Spinal cord (tissue), 10 donors: Measurements from ENCODE around the gene CLEC2A. TPM values are rescaled to one million over a fixed set of nuclear protein-coding genes. Genes with fewer than 3 reads are reported as not detected.
"Not testable (repeated sequence)": the region's sequence is repeated elsewhere in the genome, so short reads cannot be mapped to it uniquely, and the experiment has no call there.

Experiments
- DNase-seq, 6 donors: peaks; one replicate each; pipeline versions ENCODE4 v3.0.0 to v3.0.0-alpha.2; 2013 to 2015; ENCODE audit warnings: low spot score in 6 of 6, low read depth in 4 of 6
- H3K27ac ChIP-seq: one replicate; pipeline ENCODE4 v1.5.1; 2013; ENCODE audit warnings: low read depth, low read length, control low read depth
- H3K27me3 ChIP-seq: one replicate; pipeline ENCODE4 v1.6.1; 2013; ENCODE audit warnings: low read length; ENCODE audit not compliant: control insufficient read depth, insufficient read depth
- H3K36me3 ChIP-seq: one replicate; pipeline ENCODE4 v1.6.1; 2013; ENCODE audit warnings: low read length; ENCODE audit not compliant: control insufficient read depth, insufficient read depth
- H3K4me1 ChIP-seq: one replicate; pipeline ENCODE4 v1.6.1; 2013; ENCODE audit warnings: low read length; ENCODE audit not compliant: control insufficient read depth, insufficient read depth
- H3K4me3 ChIP-seq: one replicate; pipeline ENCODE4 v1.5.1; 2013; ENCODE audit warnings: low read depth, low read length, control low read depth
- H3K9me3 ChIP-seq: one replicate; pipeline ENCODE4 v1.6.1; 2013; ENCODE audit warnings: low read length; ENCODE audit not compliant: control insufficient read depth, insufficient read depth
- WGBS: methylation state at CpG from one replicate; pipeline ENCODE4 v1.1.5; 2013; ENCODE audit warnings: missing lambda C conversion rate; ENCODE audit not compliant: insufficient coverage; 5-methylcytosine and 5-hydroxymethylcytosine counted together
- long read RNA-seq, 4 donors: transcript quantifications; one replicate each; lab custom pipeline, GENCODE V29; 2026
- polyA plus RNA-seq, 2 donors: library from polyadenylated mRNA; unstranded; fragments of 120-200 nt; gene quantifications; one replicate each; pipeline ENCODE4 v1.2.1, GENCODE V29; 2013; ENCODE audit not compliant: insufficient read length in 2 of 2
- total RNA-seq, 2 donors: library from RNA; depleted of rRNA in 1 of 2; stranded (reverse); fragments of 120-200 nt in 1 of 2; fragments of >200 nt in 1 of 2; gene quantifications; one replicate each; pipeline versions ENCODE4 v1.2.3 to v1.2.4, GENCODE V29; 2013 to 2014
- donor health status: healthy.

Gene CLEC2A, protein sequence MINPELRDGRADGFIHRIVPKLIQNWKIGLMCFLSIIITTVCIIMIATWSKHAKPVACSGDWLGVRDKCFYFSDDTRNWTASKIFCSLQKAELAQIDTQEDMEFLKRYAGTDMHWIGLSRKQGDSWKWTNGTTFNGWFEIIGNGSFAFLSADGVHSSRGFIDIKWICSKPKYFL
- under 1 TPM in 1 of 2 donors, not detected in 1; 0.17 TPM for total RNA-seq
- polyA plus RNA-seq, result not detected
- long read RNA-seq, donor 1, result 0 reads
- long read RNA-seq, donor 2, result 0 reads
- long read RNA-seq, donor 3, result 0 reads
- long read RNA-seq, donor 4, result 0 reads

DNA sequence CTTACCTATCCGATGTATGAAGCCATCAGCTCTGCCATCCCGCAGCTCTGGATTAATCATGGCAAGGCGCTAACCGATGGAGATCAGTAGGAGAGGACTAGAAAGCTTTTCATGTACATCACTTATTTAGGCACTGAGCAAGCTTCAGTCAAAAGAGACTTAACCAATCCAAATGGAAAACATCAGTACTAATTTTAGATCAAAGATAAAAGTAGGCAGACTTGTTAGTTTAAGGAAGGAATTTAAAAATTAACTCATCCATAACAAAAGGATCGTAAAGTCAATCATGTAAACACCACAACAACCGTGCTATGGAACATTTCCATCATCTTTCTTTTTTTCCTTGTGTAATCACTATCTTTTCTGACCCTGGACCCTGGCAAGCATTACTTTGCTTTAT is at the start of gene CLEC2A:
TSS of gene CLEC2A (minus strand) at position 101 of the 400 bp plus-strand sequence. CDS start at position 60, 41 bp downstream.
- Histone ChIP-seq H3K27ac (no peak within 1 kb of the TSS), H3K4me1 (no peaks in the 10 kb centered on the region), H3K27me3 (no peaks in the 10 kb centered on the region), H3K4me3 (no peak within 1 kb of the TSS), H3K36me3 (no peaks in the 10 kb centered on the region), H3K9me3 (no peaks in the 10 kb centered on the region)
- WGBS, result 88% methylated on average over 2 of the region's 6 CpGs
- DNase-seq, result no peak

DNA sequence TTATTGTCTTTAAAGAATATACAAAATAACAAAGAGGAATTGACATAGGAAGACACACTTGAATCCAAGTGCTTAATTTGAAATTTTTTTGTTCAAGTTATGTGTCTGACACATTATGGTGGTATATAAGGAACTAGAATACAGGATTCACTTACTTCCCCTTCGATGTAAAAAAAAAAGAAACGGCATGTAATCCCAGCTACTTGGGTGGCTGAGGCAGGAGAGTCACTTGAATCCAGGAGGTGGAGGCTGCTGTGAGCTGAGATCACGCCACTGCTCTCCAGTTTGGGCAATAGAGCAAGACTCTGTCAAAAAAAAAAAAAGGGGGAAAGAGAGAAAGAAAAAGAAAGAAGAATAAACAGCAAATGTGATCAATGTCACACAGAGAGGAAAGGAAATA is 48.0 kb upstream of the CLEC2A start:
- no peak for DNase-seq
- Histone ChIP-seq H3K27me3 (no peaks in the 10 kb centered on the region), H3K4me1 (no peaks in the 10 kb centered on the region), H3K27ac (no peak overlapping the region), H3K36me3 (no peaks in the 10 kb centered on the region), H3K4me3 (no peak overlapping the region), H3K9me3 (peaks cover 5% of the 10 kb centered on the region)
- WGBS, result no CpG with 5 or more reads among the region's 3 CpGs

DNA sequence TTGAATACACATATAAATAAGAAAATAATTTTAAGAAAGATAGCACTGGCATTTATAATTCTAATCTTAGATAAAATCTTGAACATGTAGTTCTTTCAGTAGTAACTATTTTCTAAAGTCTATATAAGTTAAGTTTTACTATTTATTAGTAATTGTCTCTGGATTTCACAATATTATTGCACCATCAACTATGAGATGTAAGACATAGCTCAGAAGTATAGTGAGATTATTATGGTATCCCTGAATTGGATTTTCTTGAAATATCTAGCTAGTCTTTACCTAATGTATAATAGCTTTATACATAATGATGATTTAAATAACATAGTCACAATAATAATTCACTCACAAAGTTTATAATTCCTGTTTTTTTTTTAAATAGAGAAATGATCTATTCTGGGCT is 45.7 kb upstream of the CLEC2A start:
- no peaks in the 10 kb centered on the region for H3K27me3 ChIP-seq
- no peaks in the 10 kb centered on the region for H3K36me3 ChIP-seq

DNA sequence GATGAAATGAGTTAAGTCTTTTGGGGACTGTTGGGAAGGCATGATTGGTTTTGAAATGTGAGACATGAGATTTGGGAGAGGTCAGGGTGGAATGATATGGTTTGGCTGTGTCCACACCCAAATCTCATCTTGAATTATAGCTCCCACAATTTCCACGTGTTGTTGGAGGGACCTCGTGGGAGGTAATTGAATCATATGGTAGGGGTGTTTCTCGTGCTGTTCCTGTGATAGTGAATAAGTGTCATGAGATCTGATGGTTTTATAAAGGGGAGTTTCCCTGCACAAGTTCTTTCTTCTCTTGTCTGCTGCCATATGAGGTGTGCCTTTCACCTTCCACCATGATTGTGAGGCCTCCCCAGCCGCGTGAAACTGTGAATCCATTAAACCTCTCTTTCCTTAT is 44.5 kb upstream of the CLEC2A start:
- H3K4me3 ChIP-seq, DNase-seq, H3K27me3 ChIP-seq, H3K9me3 ChIP-seq, H3K27ac ChIP-seq, H3K36me3 ChIP-seq, H3K4me1 ChIP-seq: not testable (repeated sequence)
- no CpG with 5 or more reads among the region's 5 CpGs for WGBS

More for the DNA sequence above, 45.7 kb upstream of the CLEC2A start:
- no peak for DNase-seq
- Histone ChIP-seq H3K4me1 (no peaks in the 10 kb centered on the region), H3K27ac (no peak overlapping the region), H3K9me3 (peaks cover 5% of the 10 kb centered on the region), H3K4me3 (no peak overlapping the region)

DNA sequence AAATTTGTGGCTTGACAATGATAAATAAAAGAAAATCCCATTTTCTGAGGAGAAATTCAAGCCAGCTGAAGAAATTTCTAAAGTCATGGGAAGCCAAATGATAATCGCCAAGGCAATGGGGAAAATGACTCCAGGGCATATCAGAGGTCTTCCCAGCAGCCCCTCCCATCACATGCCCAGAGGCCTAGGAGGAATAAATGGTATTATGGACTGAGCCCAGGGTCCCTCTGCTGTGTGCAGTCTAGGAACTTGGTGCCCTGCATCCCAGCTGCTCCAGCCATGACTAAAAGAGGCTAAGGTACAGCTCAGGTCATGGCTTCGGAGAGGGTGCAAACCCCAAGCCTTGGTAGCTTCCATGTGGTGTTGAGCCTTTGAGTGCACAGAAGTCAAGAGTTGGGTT is 43.4 kb upstream of the CLEC2A start:
- H3K27ac ChIP-seq, result no peak overlapping the region
- H3K36me3 ChIP-seq, result no peaks in the 10 kb centered on the region
- H3K27me3 ChIP-seq, result no peaks in the 10 kb centered on the region
- no peaks in the 10 kb centered on the region for H3K4me1 ChIP-seq
- H3K9me3 ChIP-seq, result peaks cover 5% of the 10 kb centered on the region
- DNase-seq, result no peak
- WGBS, result 100% methylated on average over 1 of the region's 2 CpGs
- H3K4me3 ChIP-seq, result no peak overlapping the region

DNA sequence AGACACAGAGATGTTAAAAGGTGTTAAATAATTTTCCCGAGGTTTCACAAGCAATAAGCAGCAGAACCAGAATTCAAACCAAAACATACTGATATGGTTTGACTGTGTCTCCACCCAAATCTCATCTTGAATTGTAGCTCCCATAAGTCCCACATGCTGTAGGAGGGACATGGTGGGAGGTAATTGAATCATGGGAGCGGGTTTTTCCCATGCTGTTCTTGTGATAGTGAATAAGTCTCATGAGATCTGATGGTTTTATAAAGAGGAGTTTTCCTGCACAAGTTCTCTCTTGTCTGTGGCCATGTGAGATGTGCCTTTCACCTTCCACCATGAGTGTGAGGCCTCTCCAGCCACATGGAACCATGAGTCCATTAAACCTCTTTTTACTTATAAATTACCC is 42.6 kb upstream of the CLEC2A start:
- WGBS, result no CpG with 5 or more reads among the region's 2 CpGs
- H3K27ac ChIP-seq, DNase-seq, H3K9me3 ChIP-seq, H3K27me3 ChIP-seq, H3K36me3 ChIP-seq, H3K4me1 ChIP-seq, H3K4me3 ChIP-seq: not testable (repeated sequence)

DNA sequence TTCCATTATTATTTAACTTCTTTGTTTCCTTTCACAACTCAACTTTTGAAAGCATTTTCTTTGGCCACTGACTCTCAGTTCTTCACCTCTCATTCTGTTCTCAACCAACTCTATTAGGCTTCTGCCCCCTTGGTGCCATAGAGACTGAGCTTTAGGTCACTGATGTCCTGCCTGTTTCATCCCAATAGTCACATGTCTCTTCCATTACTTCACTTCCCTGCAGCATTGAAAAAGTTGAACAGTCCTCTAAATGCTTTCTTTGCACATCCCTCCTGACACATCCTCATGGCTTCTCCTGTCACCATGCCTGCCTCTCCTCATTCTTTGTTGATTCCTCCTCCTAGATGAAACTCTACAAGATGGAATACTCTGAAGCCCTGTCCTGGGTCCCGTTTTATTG is 41.8 kb upstream of the CLEC2A start:
- WGBS, result no CpG with 5 or more reads among the region's 1 CpG
- no peaks in the 10 kb centered on the region for H3K36me3 ChIP-seq
- H3K9me3 ChIP-seq, result peaks cover 5% of the 10 kb centered on the region
- no peaks in the 10 kb centered on the region for H3K4me1 ChIP-seq
- no peak overlapping the region for H3K4me3 ChIP-seq
- no peak overlapping the region for H3K27ac ChIP-seq
- H3K27me3 ChIP-seq, result no peaks in the 10 kb centered on the region
- DNase-seq, result no peak

DNA sequence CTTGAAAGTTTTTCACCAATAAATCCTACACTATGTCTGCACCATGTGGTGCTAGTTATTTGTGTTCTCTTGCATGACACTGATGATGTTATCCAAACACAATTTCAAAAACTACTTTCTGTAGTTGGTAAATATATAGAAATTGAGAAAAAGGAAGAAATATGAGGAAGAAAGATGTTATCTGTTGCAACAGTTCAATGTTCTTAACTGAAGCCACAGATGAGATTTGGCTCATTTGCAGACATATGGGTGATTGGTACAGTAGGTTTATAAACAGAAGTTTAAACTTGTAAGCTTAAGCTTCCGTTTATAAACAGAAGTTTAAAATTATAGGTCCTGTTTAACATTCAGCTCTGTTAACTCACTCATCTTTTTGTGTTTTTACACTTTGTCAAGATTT is 39.0 kb upstream of the CLEC2A start, which contains the start of gene CLEC12A:
TSS of gene CLEC12A (plus strand) at position 229 of the 400 bp plus-strand sequence. CDS start 188 bp downstream, outside the sequence.
- Histone ChIP-seq H3K4me1 (no peaks in the 10 kb centered on the region), H3K36me3 (no peaks in the 10 kb centered on the region), H3K4me3 (no peak within 1 kb of the TSS), H3K9me3 (peaks cover 5% of the 10 kb centered on the region), H3K27ac (no peak within 1 kb of the TSS), H3K27me3 (no peaks in the 10 kb centered on the region)
- no CpG with 5 or more reads among the region's 1 CpG for WGBS
- DNase-seq, result peak in 1 of 6 donors; percentile 40

DNA sequence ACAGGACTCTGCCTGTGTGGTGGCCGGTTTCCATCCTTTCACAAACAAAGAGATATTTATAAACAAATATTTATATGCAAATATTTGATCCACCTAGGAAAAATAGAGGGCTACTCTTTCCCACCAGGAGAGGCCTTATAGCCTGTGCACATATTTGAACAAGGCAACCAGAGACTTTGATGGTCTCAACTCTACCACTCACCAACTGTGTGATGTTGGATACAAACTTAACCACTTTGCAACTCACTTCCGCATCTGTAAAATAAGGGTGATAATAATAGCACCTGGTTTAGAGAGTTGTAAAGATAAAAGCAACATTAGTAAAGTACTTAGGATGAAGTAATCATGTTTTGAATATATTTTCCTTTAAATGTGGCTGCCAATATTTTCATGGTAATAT is 37.5 kb upstream of the CLEC2A start:
- Histone ChIP-seq H3K36me3 (no peaks in the 10 kb centered on the region), H3K4me1 (no peaks in the 10 kb centered on the region), H3K4me3 (no peak overlapping the region), H3K27me3 (no peaks in the 10 kb centered on the region), H3K9me3 (no peaks in the 10 kb centered on the region), H3K27ac (no peak overlapping the region)
- DNase-seq, result no peak
- no CpG with 5 or more reads among the region's 2 CpGs for WGBS

DNA sequence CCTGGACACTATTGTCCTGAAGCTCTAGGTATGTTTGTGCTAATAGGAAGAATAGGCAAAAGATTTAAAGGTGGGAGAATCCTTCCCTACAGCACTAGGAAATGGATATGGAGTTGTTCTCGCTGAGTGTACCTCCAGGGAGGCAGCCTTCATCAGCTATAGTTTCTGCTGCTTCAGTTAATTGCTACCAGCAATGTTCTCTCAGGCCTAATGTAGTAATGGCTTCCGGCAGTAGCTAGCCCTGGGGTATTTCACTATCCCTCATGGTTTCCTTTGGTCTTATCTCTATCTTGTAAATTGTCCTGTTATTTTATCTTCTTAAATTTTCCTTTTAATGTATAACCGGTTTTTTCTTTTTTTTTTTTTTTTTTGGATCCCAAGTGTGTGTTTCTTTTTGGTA is 29.7 kb upstream of the CLEC2A start:
- Histone ChIP-seq H3K27me3 (no peaks in the 10 kb centered on the region), H3K4me1 (no peaks in the 10 kb centered on the region), H3K9me3 (no peaks in the 10 kb centered on the region), H3K27ac (no peak overlapping the region), H3K4me3 (no peak overlapping the region), H3K36me3 (no peaks in the 10 kb centered on the region)
- no peak for DNase-seq
- no CpG with 5 or more reads among the region's 3 CpGs for WGBS
